Measurements from ENCODE around the gene USP47.

The USP47 gene

GRCh38 chr11:11866203-11866602, 24.4 kb downstream of the USP47 start:
- no peak for DNase-seq

- DNase-seq, result no peak
Observed at GRCh38 chr11:11867720-11868119, 25.9 kb downstream of the USP47 start.

GRCh38 chr11:11871991-11872401, 30.2 kb downstream of the USP47 start:
- no peak for DNase-seq

GRCh38 chr11:11876458-11876857, 34.7 kb downstream of the USP47 start:
- DNase-seq, result no peak

- DNase-seq, result no peak
Observed at GRCh38 chr11:11880179-11880578, 38.4 kb downstream of the USP47 start.

GRCh38 chr11:11882539-11882938, 40.8 kb downstream of the USP47 start:
- DNase-seq, result no peak

- DNase-seq, result no peak
Observed at GRCh38 chr11:11884351-11884750, 42.6 kb downstream of the USP47 start.

- DNase-seq, result no peak
Observed at GRCh38 chr11:11884774-11885481, 43.2 kb downstream of the USP47 start.

- DNase-seq, result no peak
Observed at GRCh38 chr11:11894486-11894885, 52.7 kb downstream of the USP47 start.

GRCh38 chr11:11895672-11896071, 53.9 kb downstream of the USP47 start:
- no peak for DNase-seq

GRCh38 chr11:11898648-11899047, 56.9 kb downstream of the USP47 start:
- DNase-seq, result no peak

GRCh38 chr11:11899401-11899800, 57.6 kb downstream of the USP47 start:
- DNase-seq, result no peak

- no peak for DNase-seq
Observed at GRCh38 chr11:11901929-11902328, 60.2 kb downstream of the USP47 start.

GRCh38 chr11:11909727-11910126, 68.0 kb downstream of the USP47 start:
- no peak for DNase-seq

- no peak for DNase-seq
Observed at GRCh38 chr11:11910541-11910940, 68.8 kb downstream of the USP47 start.

GRCh38 chr11:11913395-11913794, 71.6 kb downstream of the USP47 start:
- no peak for DNase-seq

- DNase-seq, result no peak
Observed at GRCh38 chr11:11915625-11916024, 73.9 kb downstream of the USP47 start.

- DNase-seq, result no peak
Observed at GRCh38 chr11:11916981-11917399, 75.2 kb downstream of the USP47 start.

GRCh38 chr11:11923828-11924227, 82.1 kb downstream of the USP47 start:
- no peak for DNase-seq

- DNase-seq, result no peak
Observed at GRCh38 chr11:11929920-11930319, 88.1 kb downstream of the USP47 start.

- DNase-seq, result peak in 1 of 2 experiments; percentile 39
Observed at GRCh38 chr11:11931461-11932055, 89.8 kb downstream of the USP47 start.

- DNase-seq, result no peak
Observed at GRCh38 chr11:11935536-11935935, 93.8 kb downstream of the USP47 start.

- DNase-seq, result no peak
Observed at GRCh38 chr11:11937433-11937832, 95.7 kb downstream of the USP47 start.

GRCh38 chr11:11937957-11938356, 96.2 kb downstream of the USP47 start:
- no peak for DNase-seq

- no peak for DNase-seq
Observed at GRCh38 chr11:11940551-11940950, 98.8 kb downstream of the USP47 start.
